ENCODE measurements around the gene ALAS1.

DNA sequence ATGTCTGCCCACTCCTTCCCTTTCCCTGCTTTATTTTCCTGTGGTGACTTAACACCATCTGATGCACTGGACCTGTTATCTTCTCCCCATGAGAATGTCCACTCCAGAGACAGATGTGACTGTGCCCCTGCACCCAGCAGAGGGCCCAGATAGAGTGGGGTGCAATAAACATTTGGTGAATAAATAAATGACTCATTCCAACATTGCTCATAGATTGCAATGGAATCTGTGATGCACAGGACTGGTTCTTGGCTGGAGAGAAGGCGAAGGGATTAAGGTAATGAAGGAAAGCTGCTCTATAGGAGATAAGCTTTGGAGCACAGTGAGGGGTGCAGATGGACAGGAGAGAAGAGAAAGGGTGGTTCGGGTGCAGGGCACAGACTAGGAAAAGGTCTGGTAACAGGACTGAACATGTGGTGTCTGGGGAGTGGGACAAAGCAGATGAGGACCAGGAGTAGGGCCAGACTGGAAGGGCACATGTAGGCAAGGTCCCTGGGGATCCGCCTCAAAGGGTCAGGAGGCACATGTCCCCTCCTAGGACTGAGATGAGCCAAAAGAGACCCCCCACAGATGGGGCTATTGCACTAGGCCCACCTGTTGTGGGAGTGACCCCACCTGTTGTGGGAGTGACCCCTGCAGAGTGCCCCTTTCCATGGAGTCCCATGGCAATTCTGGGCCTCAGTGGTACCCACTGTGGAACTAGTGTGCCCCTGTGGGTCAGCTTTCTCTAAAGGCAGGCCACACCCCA lies 26.3 kb upstream of the ALAS1 start:
- TF ChIP-seq EP300 (IDR thresholded peaks at IDR 0.05; ENCODE audit: low read depth) (no peak), POLR2A (IDR thresholded peaks at IDR 0.05) (no peak), POLR2AphosphoS5 (IDR thresholded peaks at IDR 0.05) (no peak)
- TF ChIP-seq, protein P1, sequence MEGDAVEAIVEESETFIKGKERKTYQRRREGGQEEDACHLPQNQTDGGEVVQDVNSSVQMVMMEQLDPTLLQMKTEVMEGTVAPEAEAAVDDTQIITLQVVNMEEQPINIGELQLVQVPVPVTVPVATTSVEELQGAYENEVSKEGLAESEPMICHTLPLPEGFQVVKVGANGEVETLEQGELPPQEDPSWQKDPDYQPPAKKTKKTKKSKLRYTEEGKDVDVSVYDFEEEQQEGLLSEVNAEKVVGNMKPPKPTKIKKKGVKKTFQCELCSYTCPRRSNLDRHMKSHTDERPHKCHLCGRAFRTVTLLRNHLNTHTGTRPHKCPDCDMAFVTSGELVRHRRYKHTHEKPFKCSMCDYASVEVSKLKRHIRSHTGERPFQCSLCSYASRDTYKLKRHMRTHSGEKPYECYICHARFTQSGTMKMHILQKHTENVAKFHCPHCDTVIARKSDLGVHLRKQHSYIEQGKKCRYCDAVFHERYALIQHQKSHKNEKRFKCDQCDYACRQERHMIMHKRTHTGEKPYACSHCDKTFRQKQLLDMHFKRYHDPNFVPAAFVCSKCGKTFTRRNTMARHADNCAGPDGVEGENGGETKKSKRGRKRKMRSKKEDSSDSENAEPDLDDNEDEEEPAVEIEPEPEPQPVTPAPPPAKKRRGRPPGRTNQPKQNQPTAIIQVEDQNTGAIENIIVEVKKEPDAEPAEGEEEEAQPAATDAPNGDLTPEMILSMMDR (IDR thresholded peaks at IDR 0.05) = no peak

Data from transverse colon (tissue), 4 donors.